ENCODE measurements around the gene KRT1.

- TF ChIP-seq CBX5 (IDR thresholded peaks at IDR 0.05; ENCODE audit: low read depth): no peak
- no peak for TF ChIP-seq BMI1 (IDR thresholded peaks at IDR 0.05; ENCODE audit: borderline replicate concordance)
- no peak for TF ChIP-seq ZNF274 (IDR thresholded peaks at IDR 0.05; ENCODE audit: insufficient read depth, insufficient read length)
- no peak for TF ChIP-seq POLR2AphosphoS5 (IDR thresholded peaks at IDR 0.05; ENCODE audit: low read length)
- TF ChIP-seq MAX (IDR thresholded peaks at IDR 0.05; ENCODE audit: low read depth, low read length): no peak
- TF ChIP-seq RAD21 (IDR thresholded peaks at IDR 0.05; ENCODE audit: insufficient read depth, low read depth, low read length): no peak
- TF ChIP-seq FOS (IDR thresholded peaks at IDR 0.05; ENCODE audit: borderline replicate concordance, extremely low read depth, insufficient read length): no peak
- TF ChIP-seq KDM1A (IDR thresholded peaks at IDR 0.05; ENCODE audit: borderline replicate concordance): no peak
Measured at GRCh38 chr12:52708010-52708409, 27.8 kb upstream of the KRT1 start.

Measured in GM12878 (cell line).